K562 (cell line): Measurements from ENCODE around the gene WFIKKN1. TPM values are rescaled to one million over a fixed set of nuclear protein-coding genes. Genes with fewer than 3 reads are reported as not detected.

Source experiments
- BDP1 ChIP-seq: IDR thresholded peaks from 3 replicates; pipeline ENCODE4 v1.6.1; 2011; ENCODE audit not compliant: insufficient read length, insufficient read depth
- CBFA2T2 ChIP-seq: fragments of 450-650 bp; conservative IDR thresholded peaks from 2 replicates; pipeline ENCODE4 v1.6.1; 2017; ENCODE audit warnings: mild to moderate bottlenecking
- CCAR2 ChIP-seq: fragments of 200-400 bp; formaldehyde crosslinking; IDR thresholded peaks from 2 replicates; pipeline ENCODE4 v1.6.1; 2017; ENCODE audit warnings: mild to moderate bottlenecking, low read depth, low read length
- GTF2E2 ChIP-seq: fragments of 200-800 bp; sonication (Bioruptor generic); IDR thresholded peaks from 2 replicates; pipeline ENCODE4 v1.6.1; 2016; ENCODE audit warnings: missing genetic modification characterization, missing compliant biosample characterization
- HDAC1 ChIP-seq, 2 experiments: fragments of 450-650 bp; IDR thresholded peaks; 2 replicates each; pipeline ENCODE4 v1.6.1; 2016 to 2017; ENCODE audit warnings: inconsistent platforms in 1 of 2, mild to moderate bottlenecking in 1 of 2, moderate library complexity in 1 of 2
- HDAC2 ChIP-seq: fragments of 450-650 bp; IDR thresholded peaks from 2 replicates; pipeline ENCODE4 v1.6.1; 2016; ENCODE audit warnings: mild to moderate bottlenecking
- HSF4 ChIP-seq: fragments of 250-450 bp; sonication (Bioruptor Pico); IDR thresholded peaks from 2 replicates; pipeline ENCODE4 v2.1.2; 2022; ENCODE audit warnings: mild to moderate bottlenecking, moderate library complexity, borderline replicate concordance
- NFE2 ChIP-seq: IDR thresholded peaks from 2 replicates; pipeline ENCODE4 v1.6.1; 2014; ENCODE audit warnings: antibody characterized with exemption, low read depth
- PHB ChIP-seq: fragments of 250-450 bp; sonication (Bioruptor Pico); IDR thresholded peaks from 2 replicates; pipeline ENCODE4 v1.5.0; 2021
- RBM15 ChIP-seq: fragments of 200-400 bp; formaldehyde crosslinking; IDR thresholded peaks from 2 replicates; pipeline ENCODE4 v1.6.1; 2018; ENCODE audit warnings: mild to moderate bottlenecking, low read length, moderate library complexity; ENCODE audit not compliant: insufficient read depth
- RBM22 ChIP-seq: fragments of 200-400 bp; formaldehyde crosslinking; IDR thresholded peaks from 2 replicates; pipeline ENCODE4 v1.6.1; 2018; ENCODE audit warnings: low read length, low read depth; ENCODE audit not compliant: poor library complexity, severe bottlenecking
- RUNX1 ChIP-seq: sonication (generic); IDR thresholded peaks from 2 replicates; pipeline ENCODE4 v1.6.1; 2016; ENCODE audit warnings: antibody characterized with exemption, low read depth
- SPI1 ChIP-seq: IDR thresholded peaks from 2 replicates; pipeline ENCODE4 v1.6.1; 2011; ENCODE audit warnings: low read depth, low read length, control low read depth, borderline replicate concordance
- TEAD2 ChIP-seq: fragments of 450-650 bp; IDR thresholded peaks from 2 replicates; pipeline ENCODE4 v1.6.1; 2016; ENCODE audit warnings: missing genetic modification characterization, control low read depth, missing compliant biosample characterization
- ZNF274 ChIP-seq: IDR thresholded peaks from 2 replicates; pipeline ENCODE4 v1.6.1; 2011; ENCODE audit warnings: low read depth, mild to moderate bottlenecking, low read length, moderate library complexity, borderline replicate concordance
- ZNF707 ChIP-seq: fragments of 250-450 bp; sonication (Bioruptor Pico); conservative IDR thresholded peaks from 2 replicates; pipeline ENCODE4 v1.8.0; 2022; ENCODE audit warnings: inconsistent platforms, mild to moderate bottlenecking, moderate library complexity
- ZNF740 ChIP-seq, 3 experiments: fragments of 200-800 bp in 1 of 3; sonication (Bioruptor generic) in 1 of 3; sonication (generic) in 1 of 3; formaldehyde crosslinking in 1 of 3; IDR thresholded peaks; 2 replicates each; pipeline versions ENCODE4 v1.6.1 to v1.8.0; 2016 to 2022; ENCODE audit warnings: mild to moderate bottlenecking in 2 of 3, missing compliant biosample characterization in 2 of 3, missing genetic modification characterization in 2 of 3, missing genetic modification reagents in 1 of 3
- polyA plus RNA-seq, 8 experiments: library from polyadenylated mRNA; depleted of rRNA in 4 of 8; stranded (reverse) in 5 of 8; unstranded in 3 of 8; fragments of >200 nt; fragmentation: Nextera tagmentation in 2 of 8; fragmentation: Illumina TruSeq in 1 of 8; extraction: Ambion mirVana in 2 of 8; extraction: Trizol in 1 of 8; gene quantifications; 2 replicates each; pipeline versions ENCODE4 v1.2.1 to v1.2.3, GENCODE V29; 2011 to 2014; ENCODE audit warnings: inconsistent platforms in 1 of 8, missing spikeins in 1 of 8
- total RNA-seq, 7 experiments: library from RNA; depleted of rRNA in 6 of 7; stranded (reverse); fragments of >200 nt in 6 of 7; fragmentation: Illumina TruSeq in 2 of 7; extraction: Trizol in 2 of 7; gene quantifications; 2 replicates each; pipeline versions ENCODE4 v1.2.1 to v1.2.3, GENCODE V29; 2011 to 2021; ENCODE audit warnings: low replicate concordance in 1 of 7
- TF ChIP-seq, protein P1 (sequence below): fragments of 450-650 bp; IDR thresholded peaks from 2 replicates; pipeline ENCODE4 v1.6.1; 2017; ENCODE audit warnings: mild to moderate bottlenecking, moderate library complexity
- TF ChIP-seq, protein P2 (sequence below): sonication (generic); formaldehyde crosslinking; IDR thresholded peaks from 2 replicates; pipeline ENCODE4 v1.8.0; 2022; ENCODE audit warnings: missing genetic modification reagents, mild to moderate bottlenecking, borderline replicate concordance
- TF ChIP-seq, protein P3 (sequence below): sonication (generic); formaldehyde crosslinking; IDR thresholded peaks from 2 replicates; pipeline ENCODE4 v1.8.1; 2022; ENCODE audit warnings: missing genetic modification reagents

The WFIKKN1 gene
- total and polyA plus RNA-seq, 9 of the 15 experiments (the other 6 are each of a cell fraction or from before 2014, with no cell fraction given): 0.14 to 1.1 (median 0.50) TPM; not detected in 4

GRCh38 chr16:626787-627453 lies 3.9 kb upstream of the WFIKKN1 start (continued):
- TF ChIP-seq ZNF740 (CRISPR knock-in tag; IDR thresholded peaks at IDR 0.05): no peak; the same call in 1 of the 2 replicates
- 0 out of 4 replicates have a peak, but pooled peaks of 1 of the 2 experiments have one; percentile 22 for TF ChIP-seq ZNF740 (tag; IDR thresholded peaks at IDR 0.05)
- no peak for TF ChIP-seq ZNF274
- TF ChIP-seq RUNX1: no peak
- no peak for TF ChIP-seq CBFA2T2
- TF ChIP-seq CCAR2: no peak
- no peak for TF ChIP-seq SPI1
- TF ChIP-seq, protein P1, sequence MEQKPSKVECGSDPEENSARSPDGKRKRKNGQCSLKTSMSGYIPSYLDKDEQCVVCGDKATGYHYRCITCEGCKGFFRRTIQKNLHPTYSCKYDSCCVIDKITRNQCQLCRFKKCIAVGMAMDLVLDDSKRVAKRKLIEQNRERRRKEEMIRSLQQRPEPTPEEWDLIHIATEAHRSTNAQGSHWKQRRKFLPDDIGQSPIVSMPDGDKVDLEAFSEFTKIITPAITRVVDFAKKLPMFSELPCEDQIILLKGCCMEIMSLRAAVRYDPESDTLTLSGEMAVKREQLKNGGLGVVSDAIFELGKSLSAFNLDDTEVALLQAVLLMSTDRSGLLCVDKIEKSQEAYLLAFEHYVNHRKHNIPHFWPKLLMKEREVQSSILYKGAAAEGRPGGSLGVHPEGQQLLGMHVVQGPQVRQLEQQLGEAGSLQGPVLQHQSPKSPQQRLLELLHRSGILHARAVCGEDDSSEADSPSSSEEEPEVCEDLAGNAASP: no peak
- no peak for TF ChIP-seq RBM15
- TF ChIP-seq, protein P2, sequence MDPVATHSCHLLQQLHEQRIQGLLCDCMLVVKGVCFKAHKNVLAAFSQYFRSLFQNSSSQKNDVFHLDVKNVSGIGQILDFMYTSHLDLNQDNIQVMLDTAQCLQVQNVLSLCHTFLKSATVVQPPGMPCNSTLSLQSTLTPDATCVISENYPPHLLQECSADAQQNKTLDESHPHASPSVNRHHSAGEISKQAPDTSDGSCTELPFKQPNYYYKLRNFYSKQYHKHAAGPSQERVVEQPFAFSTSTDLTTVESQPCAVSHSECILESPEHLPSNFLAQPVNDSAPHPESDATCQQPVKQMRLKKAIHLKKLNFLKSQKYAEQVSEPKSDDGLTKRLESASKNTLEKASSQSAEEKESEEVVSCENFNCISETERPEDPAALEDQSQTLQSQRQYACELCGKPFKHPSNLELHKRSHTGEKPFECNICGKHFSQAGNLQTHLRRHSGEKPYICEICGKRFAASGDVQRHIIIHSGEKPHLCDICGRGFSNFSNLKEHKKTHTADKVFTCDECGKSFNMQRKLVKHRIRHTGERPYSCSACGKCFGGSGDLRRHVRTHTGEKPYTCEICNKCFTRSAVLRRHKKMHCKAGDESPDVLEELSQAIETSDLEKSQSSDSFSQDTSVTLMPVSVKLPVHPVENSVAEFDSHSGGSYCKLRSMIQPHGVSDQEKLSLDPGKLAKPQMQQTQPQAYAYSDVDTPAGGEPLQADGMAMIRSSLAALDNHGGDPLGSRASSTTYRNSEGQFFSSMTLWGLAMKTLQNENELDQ (CRISPR knock-in tag): no peak
- no peak for TF ChIP-seq RBM22
- TF ChIP-seq ZNF707 (CRISPR knock-in tag): no peak
- peak in 1 of 2 experiments; percentile 24; a peak in 1 of 4 replicates for TF ChIP-seq HDAC1 (IDR thresholded peaks at IDR 0.05)
- no peak for TF ChIP-seq PHB (CRISPR knock-in tag)
- no peak for TF ChIP-seq TEAD2 (tag)
- no peak for TF ChIP-seq HSF4
- 0 out of 2 replicates have a peak, but pooled peaks have one; percentile 24 for TF ChIP-seq HDAC2
- no peak for TF ChIP-seq BDP1
- peak; percentile 79 for TF ChIP-seq NFE2
- TF ChIP-seq, protein P3, sequence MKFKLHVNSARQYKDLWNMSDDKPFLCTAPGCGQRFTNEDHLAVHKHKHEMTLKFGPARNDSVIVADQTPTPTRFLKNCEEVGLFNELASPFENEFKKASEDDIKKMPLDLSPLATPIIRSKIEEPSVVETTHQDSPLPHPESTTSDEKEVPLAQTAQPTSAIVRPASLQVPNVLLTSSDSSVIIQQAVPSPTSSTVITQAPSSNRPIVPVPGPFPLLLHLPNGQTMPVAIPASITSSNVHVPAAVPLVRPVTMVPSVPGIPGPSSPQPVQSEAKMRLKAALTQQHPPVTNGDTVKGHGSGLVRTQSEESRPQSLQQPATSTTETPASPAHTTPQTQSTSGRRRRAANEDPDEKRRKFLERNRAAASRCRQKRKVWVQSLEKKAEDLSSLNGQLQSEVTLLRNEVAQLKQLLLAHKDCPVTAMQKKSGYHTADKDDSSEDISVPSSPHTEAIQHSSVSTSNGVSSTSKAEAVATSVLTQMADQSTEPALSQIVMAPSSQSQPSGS (CRISPR knock-in tag): no peak
- no peak for TF ChIP-seq GTF2E2 (tag)
